Measurements from ENCODE around the gene ETNK2.

GRCh38 chr1:204134103-204134502 is 17.7 kb downstream of the ETNK2 start:
- TF ChIP-seq CTCF (conservative IDR thresholded peaks at IDR 0.05; ENCODE audit: low read depth, low read length): no peak
- TF ChIP-seq RAD21 (IDR thresholded peaks at IDR 0.05; ENCODE audit: low read length): no peak
- TF ChIP-seq POLR2A (IDR thresholded peaks at IDR 0.05; ENCODE audit: low read depth, low read length): no peak
- no peak for TF ChIP-seq MAZ (IDR thresholded peaks at IDR 0.05; ENCODE audit: borderline replicate concordance, low read depth, low read length)
- no peak for TF ChIP-seq BHLHE40 (IDR thresholded peaks at IDR 0.05; ENCODE audit: low read depth, low read length)
- TF ChIP-seq RFX5 (IDR thresholded peaks at IDR 0.05; ENCODE audit: low read depth, low read length): no peak
- no peak for TF ChIP-seq FOS (IDR thresholded peaks at IDR 0.05; ENCODE audit: low read depth, low read length)
- no peak for TF ChIP-seq MXI1 (IDR thresholded peaks at IDR 0.05; ENCODE audit: borderline replicate concordance, low read depth, low read length)
- TF ChIP-seq CEBPB (IDR thresholded peaks at IDR 0.05; ENCODE audit: low read depth, low read length): no peak
- TF ChIP-seq RCOR1 (IDR thresholded peaks at IDR 0.05; ENCODE audit: insufficient replicate concordance, low read length): no peak
- no peak for TF ChIP-seq ELK1 (IDR thresholded peaks at IDR 0.05; ENCODE audit: borderline replicate concordance, low read depth, low read length)
- TF ChIP-seq SMC3 (IDR thresholded peaks at IDR 0.05; ENCODE audit: low read depth, low read length): no peak
- no peak for TF ChIP-seq MAFK (IDR thresholded peaks at IDR 0.05; ENCODE audit: low read depth, low read length)
- no peak for TF ChIP-seq USF2 (IDR thresholded peaks at IDR 0.05; ENCODE audit: low read depth, low read length)
